Bronchial epithelial cell (primary cell): ENCODE measurements around the gene RCL1. TPM values are rescaled to one million over a fixed set of nuclear protein-coding genes. Genes with fewer than 3 reads are reported as not detected.

Source experiments
- DNase-seq: peaks from one replicate; pipeline ENCODE4 v3.0.0-alpha.2; 2010; ENCODE audit warnings: low read depth
- FAIRE-seq: peaks from 2 replicates; lab custom pipeline; 2011; peaks lifted over from hg19 to GRCh38; lab: Jason Lieb, UNC
- H3K27me3 ChIP-seq: 2 replicates; pipeline ENCODE4 v1.5.1; 2011; ENCODE audit warnings: low read length; ENCODE audit not compliant: control insufficient read depth, insufficient read depth
- H3K36me3 ChIP-seq: 2 replicates; pipeline ENCODE4 v1.5.1; 2011; ENCODE audit warnings: low read length; ENCODE audit not compliant: control insufficient read depth, insufficient read depth
- H3K4me3 ChIP-seq: 2 replicates; pipeline ENCODE4 v1.5.1; 2011; ENCODE audit warnings: mild to moderate bottlenecking, low read depth, low read length, control low read depth
- total RNA-seq: library from RNA; depleted of rRNA; stranded (reverse); fragments of >200 nt; gene quantifications from 2 replicates; pipeline ENCODE4 v1.2.1, GENCODE V29; 2014
- TF ChIP-seq, protein P1 (sequence below): IDR thresholded peaks from 2 replicates; pipeline ENCODE4 v1.5.1; 2011; ENCODE audit warnings: mild to moderate bottlenecking, moderate library complexity, low read length, control low read depth, inconsistent platforms; ENCODE audit not compliant: insufficient read depth, severe bottlenecking

RCL1 gene
- total RNA-seq, 1 donor from 2014 or later, result 21.9 TPM

DNA sequence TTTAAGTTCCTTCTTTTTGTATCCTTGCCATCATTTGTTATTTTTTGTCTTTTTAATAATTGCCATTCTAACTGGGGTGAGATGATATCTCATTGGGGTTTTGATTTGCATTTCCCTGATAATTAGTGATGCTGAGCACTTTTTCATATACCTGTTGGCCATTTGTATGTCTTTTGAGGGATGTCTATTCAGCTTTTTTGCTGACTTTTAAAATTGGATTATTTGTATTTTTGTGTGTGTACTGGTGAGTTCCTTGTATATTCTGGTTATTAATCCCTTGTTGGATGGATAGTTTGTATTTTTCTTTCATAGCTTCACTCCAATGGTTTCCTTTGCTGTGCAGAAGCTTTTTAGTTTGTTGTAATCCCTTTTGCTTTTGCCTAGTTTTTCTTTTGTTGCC is 19.1 kb downstream of the RCL1 start:
- Histone ChIP-seq H3K27me3 (no peaks in the 10 kb centered on the region), H3K4me3 (no peak overlapping the region), H3K36me3 (no peaks in the 10 kb centered on the region)
- no peak for DNase-seq
- TF ChIP-seq, protein P1, sequence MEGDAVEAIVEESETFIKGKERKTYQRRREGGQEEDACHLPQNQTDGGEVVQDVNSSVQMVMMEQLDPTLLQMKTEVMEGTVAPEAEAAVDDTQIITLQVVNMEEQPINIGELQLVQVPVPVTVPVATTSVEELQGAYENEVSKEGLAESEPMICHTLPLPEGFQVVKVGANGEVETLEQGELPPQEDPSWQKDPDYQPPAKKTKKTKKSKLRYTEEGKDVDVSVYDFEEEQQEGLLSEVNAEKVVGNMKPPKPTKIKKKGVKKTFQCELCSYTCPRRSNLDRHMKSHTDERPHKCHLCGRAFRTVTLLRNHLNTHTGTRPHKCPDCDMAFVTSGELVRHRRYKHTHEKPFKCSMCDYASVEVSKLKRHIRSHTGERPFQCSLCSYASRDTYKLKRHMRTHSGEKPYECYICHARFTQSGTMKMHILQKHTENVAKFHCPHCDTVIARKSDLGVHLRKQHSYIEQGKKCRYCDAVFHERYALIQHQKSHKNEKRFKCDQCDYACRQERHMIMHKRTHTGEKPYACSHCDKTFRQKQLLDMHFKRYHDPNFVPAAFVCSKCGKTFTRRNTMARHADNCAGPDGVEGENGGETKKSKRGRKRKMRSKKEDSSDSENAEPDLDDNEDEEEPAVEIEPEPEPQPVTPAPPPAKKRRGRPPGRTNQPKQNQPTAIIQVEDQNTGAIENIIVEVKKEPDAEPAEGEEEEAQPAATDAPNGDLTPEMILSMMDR, result no peak
- FAIRE-seq, result no peak

DNA sequence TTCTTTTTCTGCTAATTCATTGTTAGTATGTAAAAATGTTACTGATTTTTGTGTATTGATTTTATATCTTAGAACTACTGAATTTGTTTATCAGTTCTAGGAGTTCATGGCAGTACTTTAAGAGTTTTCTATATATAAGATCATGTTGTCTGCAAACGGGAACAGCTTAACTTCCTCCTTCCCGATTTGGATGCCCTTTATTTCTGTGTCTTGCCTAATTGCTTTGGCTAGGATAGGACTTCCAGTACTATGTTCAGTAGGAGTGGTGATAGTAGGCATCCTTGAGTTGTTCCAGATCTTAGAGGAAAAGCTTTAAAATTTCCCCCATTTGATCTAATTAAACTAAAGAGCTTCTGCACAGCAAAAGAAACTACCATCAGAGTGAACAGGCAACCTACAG is 20.1 kb downstream of the RCL1 start:
- no peaks in the 10 kb centered on the region for H3K27me3 ChIP-seq
- TF ChIP-seq, protein P1, result no peak
- no peaks in the 10 kb centered on the region for H3K36me3 ChIP-seq
- H3K4me3 ChIP-seq, result no peak overlapping the region
- DNase-seq (no peak), FAIRE-seq (no peak)

DNA sequence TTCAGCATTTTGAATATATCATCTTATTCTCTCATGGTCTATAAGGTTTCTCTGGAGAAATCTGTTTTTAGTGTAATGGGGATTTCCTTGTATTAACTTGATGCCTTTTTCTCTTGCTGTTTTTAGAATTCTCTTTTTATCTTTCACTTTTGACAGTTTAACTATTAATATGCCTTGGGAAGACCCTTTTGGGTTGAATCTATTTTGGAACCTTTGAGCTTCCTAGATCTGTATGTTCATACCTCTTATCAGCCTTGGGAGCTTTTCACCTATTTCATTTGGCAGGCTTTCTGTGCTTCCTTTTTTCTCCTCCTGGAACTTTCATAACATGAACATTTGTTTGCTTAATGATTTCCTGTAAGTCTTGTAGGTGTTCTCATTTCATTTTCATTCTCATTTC is 22.2 kb downstream of the RCL1 start:
- FAIRE-seq (no peak), DNase-seq (no peak)
- TF ChIP-seq, protein P1, result no peak
- Histone ChIP-seq H3K4me3 (no peak overlapping the region), H3K36me3 (no peaks in the 10 kb centered on the region), H3K27me3 (no peaks in the 10 kb centered on the region)

DNA sequence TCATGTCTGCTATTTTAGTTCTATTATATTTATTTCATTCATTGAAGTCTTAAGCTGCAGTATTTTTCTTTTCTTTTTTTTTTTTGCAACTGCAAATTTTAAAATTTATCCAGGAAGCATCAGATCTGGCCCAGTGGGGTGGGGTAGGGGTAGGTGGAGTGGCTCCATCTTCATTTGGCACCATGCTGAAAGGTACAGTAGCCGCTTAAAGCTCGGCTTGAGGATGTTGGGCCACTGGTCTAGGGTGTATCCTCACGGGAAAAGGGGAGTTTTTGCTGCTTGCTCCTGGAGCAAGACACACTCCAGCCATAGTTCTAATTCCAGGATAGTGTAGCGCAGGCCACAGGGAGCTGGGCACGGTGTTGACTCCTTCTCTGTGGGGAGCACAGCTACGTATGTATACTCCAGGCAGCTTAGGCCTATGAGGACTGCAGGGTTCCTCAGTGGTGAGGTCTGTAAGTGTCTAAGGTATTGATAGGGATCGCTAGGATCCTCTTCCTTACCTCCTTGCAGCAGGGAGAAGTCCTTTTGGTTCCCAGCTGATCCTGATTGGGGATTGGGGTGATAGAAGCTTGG is 22.7 kb downstream of the RCL1 start:
- FAIRE-seq (no peak), DNase-seq (no peak)
- H3K4me3 ChIP-seq, result no peak overlapping the region
- no peaks in the 10 kb centered on the region for H3K36me3 ChIP-seq
- TF ChIP-seq, protein P1, result no peak
- no peaks in the 10 kb centered on the region for H3K27me3 ChIP-seq

GRCh38 chr9:4820168-4820567 is 27.4 kb downstream of the RCL1 start:
- TF ChIP-seq, protein P1, result no peak
- no peak for FAIRE-seq
- Histone ChIP-seq H3K27me3 (no peaks in the 10 kb centered on the region), H3K36me3 (peaks cover 1% of the 10 kb centered on the region), H3K4me3 (no peak overlapping the region)
- DNase-seq, result no peak

GRCh38 chr9:4821133-4821532 is 28.4 kb downstream of the RCL1 start:
- TF ChIP-seq, protein P1, result no peak
- H3K4me3 ChIP-seq, result no peak overlapping the region
- H3K27me3 ChIP-seq, result no peaks in the 10 kb centered on the region
- FAIRE-seq (no peak), DNase-seq (no peak)
- H3K36me3 ChIP-seq, result peaks cover 1% of the 10 kb centered on the region
